ENCODE data around the gene ICOS. TPM values are rescaled to one million over a fixed set of nuclear protein-coding genes. Genes with fewer than 3 reads are reported as not detected.

ICOS gene
- total and polyA plus RNA-seq, 9 donors: 0.05 to 0.40 (median 0.11) TPM; not detected in 4

DNA sequence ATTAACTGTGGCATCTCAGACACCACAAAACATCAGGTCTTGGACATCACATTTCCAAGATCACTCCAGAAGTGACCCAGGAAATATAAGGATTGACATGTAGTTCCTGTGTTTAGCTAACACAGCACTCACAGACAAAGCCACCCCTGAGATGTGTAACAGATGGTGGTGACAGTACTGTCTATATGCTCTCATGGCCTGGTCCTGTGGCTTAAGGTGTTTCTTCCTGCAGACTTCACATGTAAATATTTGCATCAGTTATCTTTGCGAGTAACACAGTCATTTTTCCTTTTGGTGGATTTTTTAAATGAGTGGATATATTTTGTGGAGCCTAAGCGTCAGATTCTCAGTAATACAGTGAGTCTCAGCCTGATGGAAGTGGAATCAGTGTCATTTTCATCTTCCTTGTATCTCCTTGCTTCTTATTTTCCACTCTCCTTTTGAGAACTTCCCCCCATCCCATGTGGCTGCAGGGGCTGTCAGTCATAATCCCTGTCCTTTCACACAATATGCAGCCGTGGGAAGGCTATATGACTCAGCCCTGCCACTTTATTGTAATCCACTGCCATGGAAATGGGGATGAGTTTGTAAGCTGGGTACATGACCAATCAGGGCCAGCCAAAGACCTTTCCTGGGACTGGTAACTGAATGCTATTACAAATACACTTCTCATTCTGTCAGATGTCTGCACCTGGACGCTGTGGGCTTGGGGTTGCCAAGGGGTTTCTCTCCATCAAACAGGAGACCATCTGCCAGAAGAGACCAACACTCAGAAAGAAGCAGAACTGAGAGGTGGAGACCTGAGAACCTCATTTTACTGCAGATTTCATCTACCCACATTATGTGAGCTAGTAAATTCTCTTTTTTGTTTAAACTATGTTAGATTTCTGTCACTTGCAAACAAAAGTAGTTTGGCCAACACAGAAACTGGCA, 74.3 kb downstream of the ICOS start:
- Histone ChIP-seq H3K27me3 (no peaks in the 10 kb centered on the region), H3K4me1 (ENCODE audit: insufficient read depth) (no peaks in the 10 kb centered on the region), H3K36me3 (no peaks in the 10 kb centered on the region), H3K4me3 (no peak overlapping the region), H3K9me3 (no peaks in the 10 kb centered on the region), H3K27ac (no peak overlapping the region)
- DNase-seq: no peak
- WGBS, 3 donors: 87 to 91% (median 91%) methylated on average over 4 of the region's 4 CpGs
- TF ChIP-seq CTCF (IDR thresholded peaks at IDR 0.05): no peak
- TF ChIP-seq POLR2A (IDR thresholded peaks at IDR 0.05): no peak
- TF ChIP-seq EP300 (IDR thresholded peaks at IDR 0.05): no peak
- intact Hi-C loops (cut with DNase I): no loop called here

Other genes with a start within 250 kb of the ICOS start
- 1 to 10 TPM in 5 of 7 donors, under 1 TPM in 2; 0.46 to 2.9 (median 1.2) TPM for gene CD28, start 230.1 kb upstream of the ICOS start, total RNA-seq
- 1 to 10 TPM in 1 of 2 donors, under 1 TPM in 1; 0.18 to 4.3 TPM for gene CD28, start 230.1 kb upstream of the ICOS start, polyA plus RNA-seq
- under 1 TPM in 1 of 7 donors, not detected in 6; 0.51 TPM for gene CTLA4, start 69.0 kb upstream of the ICOS start, total RNA-seq
- under 1 TPM; 0.04 to 0.17 TPM for gene CTLA4, start 69.0 kb upstream of the ICOS start, polyA plus RNA-seq

Measured in ovary (tissue), 9 donors.